Measurements from ENCODE around the gene TMEM178B. TPM values are rescaled to one million over a fixed set of nuclear protein-coding genes. Genes with fewer than 3 reads are reported as not detected.

The TMEM178B gene
- total and polyA plus RNA-seq, 9 of the 15 experiments (the other 6 are each of a cell fraction or from before 2014, with no cell fraction given) = under 0.01 to 0.03 (median 0.01) TPM; not detected in 5

- Histone ChIP-seq H3K79me2 (ENCODE audit: control insufficient read depth, insufficient read depth, low read length) (no peaks in the 10 kb centered on the region), H4K20me1 (replicated peaks; ENCODE audit: control insufficient read depth, insufficient read depth, low read length) (no peaks in the 10 kb centered on the region; the same call in 1 of the 2 replicates), H2AFZ (ENCODE audit: low read depth, low read length) (no peak overlapping the region), H3K4me2 (ENCODE audit: insufficient read depth, low read length) (no peak overlapping the region), H3K9me1 (ENCODE audit: control insufficient read depth, insufficient read depth, low read length) (no peaks in the 10 kb centered on the region), H3K4me3 (no peak overlapping the region), H3K27ac (ENCODE audit: extremely low read depth, low read depth, low read length) (no peak overlapping the region), H3K4me1 (replicated peaks in 1 of 2; ENCODE audit: control insufficient read depth in 2 of 2, insufficient read depth in 2 of 2, low read length in 2 of 2) (no peaks in the 10 kb centered on the region), H3K27me3 (ENCODE audit: control insufficient read depth in 2 of 2, insufficient read depth in 2 of 2, low read length in 2 of 2) (peaks cover 26 to 28% of the 10 kb centered on the region in 2 experiments), H3K36me3 (ENCODE audit: control insufficient read depth, insufficient read depth, low read length) (no peaks in the 10 kb centered on the region), H3K9ac (ENCODE audit: insufficient read depth in 1 of 2, low read depth in 2 of 2, low read length in 2 of 2) (no peak overlapping the region), H3K9me3 (replicated peaks; ENCODE audit: control insufficient read depth, insufficient read depth, low read depth, low read length) (no peaks in the 10 kb centered on the region)
- intact Hi-C loops (cut with micrococcal nuclease) (no loop called here), in situ Hi-C loops (cut with MboI) (no loop called here)
- no peak for FAIRE-seq
- TF ChIP-seq, protein P1, sequence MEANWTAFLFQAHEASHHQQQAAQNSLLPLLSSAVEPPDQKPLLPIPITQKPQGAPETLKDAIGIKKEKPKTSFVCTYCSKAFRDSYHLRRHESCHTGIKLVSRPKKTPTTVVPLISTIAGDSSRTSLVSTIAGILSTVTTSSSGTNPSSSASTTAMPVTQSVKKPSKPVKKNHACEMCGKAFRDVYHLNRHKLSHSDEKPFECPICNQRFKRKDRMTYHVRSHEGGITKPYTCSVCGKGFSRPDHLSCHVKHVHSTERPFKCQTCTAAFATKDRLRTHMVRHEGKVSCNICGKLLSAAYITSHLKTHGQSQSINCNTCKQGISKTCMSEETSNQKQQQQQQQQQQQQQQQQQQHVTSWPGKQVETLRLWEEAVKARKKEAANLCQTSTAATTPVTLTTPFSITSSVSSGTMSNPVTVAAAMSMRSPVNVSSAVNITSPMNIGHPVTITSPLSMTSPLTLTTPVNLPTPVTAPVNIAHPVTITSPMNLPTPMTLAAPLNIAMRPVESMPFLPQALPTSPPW (CRISPR knock-in tag; IDR thresholded peaks at IDR 0.05) = no peak
- TF ChIP-seq CCNT2 (IDR thresholded peaks at IDR 0.05; ENCODE audit: borderline replicate concordance, extremely low read depth, insufficient read length, low read depth, low read length) (no peak), ZNF764 (CRISPR knock-in tag; IDR thresholded peaks at IDR 0.05; ENCODE audit: low read depth) (no peak), ZNF140 (CRISPR knock-in tag; IDR thresholded peaks at IDR 0.05) (no peak), KLF10 (CRISPR knock-in tag; IDR thresholded peaks at IDR 0.05) (no peak), ZNF217 (CRISPR knock-in tag; IDR thresholded peaks at IDR 0.05) (no peak), HNRNPL (IDR thresholded peaks at IDR 0.05; ENCODE audit: low read depth, low read length) (no peak), NRF1 (conservative IDR thresholded peaks at IDR 0.05 in 1 of 2, IDR thresholded peaks at IDR 0.05 in 1 of 2) (no peak), SMC3 (conservative IDR thresholded peaks at IDR 0.05; ENCODE audit: insufficient read depth, low read depth, low read length) (no peak), ARHGAP35 (IDR thresholded peaks at IDR 0.05; ENCODE audit: partially characterized antibody) (no peak), PHF20 (IDR thresholded peaks at IDR 0.05; ENCODE audit: partially characterized antibody) (no peak), MAZ (CRISPR knock-in tag; conservative IDR thresholded peaks at IDR 0.05 in 1 of 2, IDR thresholded peaks at IDR 0.05 in 1 of 2) (no peak), MAFF (IDR thresholded peaks at IDR 0.05; ENCODE audit: low read length) (no peak)
- TF ChIP-seq, protein P2, sequence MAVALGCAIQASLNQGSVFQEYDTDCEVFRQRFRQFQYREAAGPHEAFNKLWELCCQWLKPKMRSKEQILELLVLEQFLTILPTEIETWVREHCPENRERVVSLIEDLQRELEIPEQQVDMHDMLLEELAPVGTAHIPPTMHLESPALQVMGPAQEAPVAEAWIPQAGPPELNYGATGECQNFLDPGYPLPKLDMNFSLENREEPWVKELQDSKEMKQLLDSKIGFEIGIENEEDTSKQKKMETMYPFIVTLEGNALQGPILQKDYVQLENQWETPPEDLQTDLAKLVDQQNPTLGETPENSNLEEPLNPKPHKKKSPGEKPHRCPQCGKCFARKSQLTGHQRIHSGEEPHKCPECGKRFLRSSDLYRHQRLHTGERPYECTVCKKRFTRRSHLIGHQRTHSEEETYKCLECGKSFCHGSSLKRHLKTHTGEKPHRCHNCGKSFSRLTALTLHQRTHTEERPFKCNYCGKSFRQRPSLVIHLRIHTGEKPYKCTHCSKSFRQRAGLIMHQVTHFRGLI (CRISPR knock-in tag; IDR thresholded peaks at IDR 0.05) = no peak
- TF ChIP-seq, protein P3, sequence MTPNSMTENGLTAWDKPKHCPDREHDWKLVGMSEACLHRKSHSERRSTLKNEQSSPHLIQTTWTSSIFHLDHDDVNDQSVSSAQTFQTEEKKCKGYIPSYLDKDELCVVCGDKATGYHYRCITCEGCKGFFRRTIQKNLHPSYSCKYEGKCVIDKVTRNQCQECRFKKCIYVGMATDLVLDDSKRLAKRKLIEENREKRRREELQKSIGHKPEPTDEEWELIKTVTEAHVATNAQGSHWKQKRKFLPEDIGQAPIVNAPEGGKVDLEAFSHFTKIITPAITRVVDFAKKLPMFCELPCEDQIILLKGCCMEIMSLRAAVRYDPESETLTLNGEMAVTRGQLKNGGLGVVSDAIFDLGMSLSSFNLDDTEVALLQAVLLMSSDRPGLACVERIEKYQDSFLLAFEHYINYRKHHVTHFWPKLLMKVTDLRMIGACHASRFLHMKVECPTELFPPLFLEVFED (CRISPR knock-in tag; conservative IDR thresholded peaks at IDR 0.05) = no peak
- CTCF ChIA-PET (ENCODE audit: low intra/inter-chr PET ratio) = no interaction called here
- POLR2A ChIA-PET = interaction anchor here (0.9 kb wide), 1 partner anchor 9 kb away, joined by 3 read pairs; no protein-coding TSS in a partner anchor
- WGBS (ENCODE audit: insufficient coverage, low coverage, missing lambda C conversion rate) = 1% methylated on average over 6 of the region's 6 CpGs
- no peak for ATAC-seq
- DNase-seq (ENCODE audit: extremely low read depth in 1 of 4, low spot score in 3 of 4) = no peak
- BruUV-seq (replicated peaks) = no TSS peak
Measured at GRCh38 chr7:141244435-141244834, 170.6 kb downstream of the TMEM178B start.
